ENCODE data around the gene NPSR1. TPM values are rescaled to one million over a fixed set of nuclear protein-coding genes. Genes with fewer than 3 reads are reported as not detected.

The NPSR1 gene
- total and polyA plus RNA-seq, 4 donors, result not detected

DNA sequence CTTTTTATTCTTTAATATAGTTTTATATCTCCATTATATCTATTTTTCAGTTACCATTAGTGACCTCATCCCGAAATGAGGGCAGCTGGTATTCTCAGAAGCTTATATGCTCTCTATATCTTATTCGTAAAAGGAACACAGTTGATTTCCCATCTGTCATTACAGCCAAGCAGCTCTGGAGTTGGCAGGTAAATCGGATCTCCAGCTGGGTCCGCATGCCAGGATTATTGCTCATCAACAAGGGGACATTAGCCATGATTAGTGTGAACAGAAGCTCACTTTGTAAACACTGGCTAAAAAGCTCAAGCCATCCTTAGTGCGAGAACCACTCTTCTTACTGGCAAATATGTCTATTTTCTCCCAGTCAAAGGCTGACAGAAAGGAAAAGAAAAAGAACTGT, 180.3 kb downstream of the NPSR1 start:
- H3K4me1 ChIP-seq (ENCODE audit: control insufficient read depth in 4 of 4, insufficient read depth in 4 of 4, low read length in 3 of 4), result no peaks in the 10 kb centered on the region
- TF ChIP-seq FOXA1 (IDR thresholded peaks at IDR 0.05), result no peak
- WGBS, result 86% methylated on average over 5 of the region's 5 CpGs

GRCh38 chr7:34839645-34840044, 181.6 kb downstream of the NPSR1 start:
- WGBS, result 62% methylated on average over 3 of the region's 3 CpGs
- peaks cover 0 to 3% (median 0%) of the 10 kb centered on the region in 4 donors for H3K27me3 ChIP-seq (ENCODE audit: control insufficient read depth in 4 of 4, insufficient read depth in 4 of 4, low read length in 3 of 4)
- TF ChIP-seq HNF4G (IDR thresholded peaks at IDR 0.05) (no peak), HNF4A (conservative IDR thresholded peaks at IDR 0.05) (no peak), SP1 (IDR thresholded peaks at IDR 0.05) (no peak)
- TF ChIP-seq, protein P1, sequence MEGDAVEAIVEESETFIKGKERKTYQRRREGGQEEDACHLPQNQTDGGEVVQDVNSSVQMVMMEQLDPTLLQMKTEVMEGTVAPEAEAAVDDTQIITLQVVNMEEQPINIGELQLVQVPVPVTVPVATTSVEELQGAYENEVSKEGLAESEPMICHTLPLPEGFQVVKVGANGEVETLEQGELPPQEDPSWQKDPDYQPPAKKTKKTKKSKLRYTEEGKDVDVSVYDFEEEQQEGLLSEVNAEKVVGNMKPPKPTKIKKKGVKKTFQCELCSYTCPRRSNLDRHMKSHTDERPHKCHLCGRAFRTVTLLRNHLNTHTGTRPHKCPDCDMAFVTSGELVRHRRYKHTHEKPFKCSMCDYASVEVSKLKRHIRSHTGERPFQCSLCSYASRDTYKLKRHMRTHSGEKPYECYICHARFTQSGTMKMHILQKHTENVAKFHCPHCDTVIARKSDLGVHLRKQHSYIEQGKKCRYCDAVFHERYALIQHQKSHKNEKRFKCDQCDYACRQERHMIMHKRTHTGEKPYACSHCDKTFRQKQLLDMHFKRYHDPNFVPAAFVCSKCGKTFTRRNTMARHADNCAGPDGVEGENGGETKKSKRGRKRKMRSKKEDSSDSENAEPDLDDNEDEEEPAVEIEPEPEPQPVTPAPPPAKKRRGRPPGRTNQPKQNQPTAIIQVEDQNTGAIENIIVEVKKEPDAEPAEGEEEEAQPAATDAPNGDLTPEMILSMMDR (IDR thresholded peaks at IDR 0.05; ENCODE audit: low read depth, low read length, missing input control), result no peak

More for the DNA sequence above, 180.3 kb downstream of the NPSR1 start:
- Histone ChIP-seq H3K4me3 (ENCODE audit: low read depth in 1 of 3, low read length in 3 of 3) (no peak overlapping the region), H3K27ac (ENCODE audit: low read depth in 1 of 2, low read length in 2 of 2) (no peak overlapping the region), H3K9me3 (ENCODE audit: control insufficient read depth in 4 of 4, low read length in 3 of 4) (peaks cover 0 to 2% (median 0%) of the 10 kb centered on the region in 4 donors), H3K27me3 (ENCODE audit: control insufficient read depth in 4 of 4, insufficient read depth in 4 of 4, low read length in 3 of 4) (peaks cover 0 to 3% (median 0%) of the 10 kb centered on the region in 4 donors), H3K9ac (ENCODE audit: low read depth in 1 of 2, low read length in 2 of 2) (no peak overlapping the region), H3K36me3 (ENCODE audit: control insufficient read depth in 4 of 4, insufficient read depth in 3 of 4, low read depth in 1 of 4, low read length in 3 of 4) (no peaks in the 10 kb centered on the region)
- no peak for DNase-seq (ENCODE audit: low spot score)

DNA sequence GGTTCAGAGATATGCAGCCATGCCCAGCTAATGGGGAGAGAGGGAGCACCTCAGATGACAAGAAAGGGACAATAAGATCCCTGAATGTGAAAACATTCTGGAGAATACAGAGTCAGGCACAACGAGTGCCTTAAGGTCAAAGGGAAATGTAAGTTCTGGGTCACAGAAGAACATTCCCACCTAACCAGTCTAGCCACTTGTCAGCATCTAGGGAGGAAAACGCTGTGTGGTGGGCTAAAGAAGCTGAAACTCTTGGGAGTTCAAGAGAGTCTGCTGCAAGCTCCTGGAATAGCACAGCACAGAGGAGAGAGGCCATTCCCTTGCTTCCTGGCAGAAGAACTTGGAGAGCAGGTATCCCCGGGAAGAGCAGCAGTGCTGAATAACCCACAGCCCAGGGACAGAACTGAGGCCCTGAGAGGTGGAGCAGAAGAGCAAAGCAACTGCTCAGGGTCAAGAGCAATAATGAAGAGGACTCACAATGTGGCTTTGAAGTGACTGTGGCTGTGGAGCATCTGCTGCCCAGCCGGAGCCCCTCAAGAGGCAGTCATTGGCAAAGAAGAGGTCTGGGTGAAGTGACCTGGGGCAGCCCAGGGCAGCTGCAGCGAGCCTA, 182.3 kb downstream of the NPSR1 start:
- TF ChIP-seq FOXA1 (IDR thresholded peaks at IDR 0.05) (no peak), HNF4G (IDR thresholded peaks at IDR 0.05) (no peak), NR2F2 (IDR thresholded peaks at IDR 0.05) (no peak), HNF4A (conservative IDR thresholded peaks at IDR 0.05) (no peak), RAD21 (IDR thresholded peaks at IDR 0.05) (no peak), SP1 (IDR thresholded peaks at IDR 0.05) (no peak), RXRA (IDR thresholded peaks at IDR 0.05) (no peak), EGR1 (IDR thresholded peaks at IDR 0.05; ENCODE audit: low read depth in 2 of 2) (no peak), YY1 (IDR thresholded peaks at IDR 0.05) (no peak), JUND (IDR thresholded peaks at IDR 0.05) (no peak), REST (IDR thresholded peaks at IDR 0.05) (no peak), GABPA (IDR thresholded peaks at IDR 0.05 in 1 of 2, conservative IDR thresholded peaks at IDR 0.05 in 1 of 2) (no peak), TAF1 (conservative IDR thresholded peaks at IDR 0.05) (no peak), FOXA2 (IDR thresholded peaks at IDR 0.05) (no peak)
- TF ChIP-seq, protein P2, sequence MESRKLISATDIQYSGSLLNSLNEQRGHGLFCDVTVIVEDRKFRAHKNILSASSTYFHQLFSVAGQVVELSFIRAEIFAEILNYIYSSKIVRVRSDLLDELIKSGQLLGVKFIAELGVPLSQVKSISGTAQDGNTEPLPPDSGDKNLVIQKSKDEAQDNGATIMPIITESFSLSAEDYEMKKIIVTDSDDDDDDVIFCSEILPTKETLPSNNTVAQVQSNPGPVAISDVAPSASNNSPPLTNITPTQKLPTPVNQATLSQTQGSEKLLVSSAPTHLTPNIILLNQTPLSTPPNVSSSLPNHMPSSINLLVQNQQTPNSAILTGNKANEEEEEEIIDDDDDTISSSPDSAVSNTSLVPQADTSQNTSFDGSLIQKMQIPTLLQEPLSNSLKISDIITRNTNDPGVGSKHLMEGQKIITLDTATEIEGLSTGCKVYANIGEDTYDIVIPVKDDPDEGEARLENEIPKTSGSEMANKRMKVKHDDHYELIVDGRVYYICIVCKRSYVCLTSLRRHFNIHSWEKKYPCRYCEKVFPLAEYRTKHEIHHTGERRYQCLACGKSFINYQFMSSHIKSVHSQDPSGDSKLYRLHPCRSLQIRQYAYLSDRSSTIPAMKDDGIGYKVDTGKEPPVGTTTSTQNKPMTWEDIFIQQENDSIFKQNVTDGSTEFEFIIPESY (IDR thresholded peaks at IDR 0.05), result no peak
- TF ChIP-seq, protein P3, sequence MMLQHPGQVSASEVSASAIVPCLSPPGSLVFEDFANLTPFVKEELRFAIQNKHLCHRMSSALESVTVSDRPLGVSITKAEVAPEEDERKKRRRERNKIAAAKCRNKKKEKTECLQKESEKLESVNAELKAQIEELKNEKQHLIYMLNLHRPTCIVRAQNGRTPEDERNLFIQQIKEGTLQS (IDR thresholded peaks at IDR 0.05), result no peak
- WGBS, result 69% methylated on average over 5 of the region's 5 CpGs
- Histone ChIP-seq H3K4me3 (ENCODE audit: low read depth in 1 of 3, low read length in 3 of 3) (no peak overlapping the region), H3K9me3 (ENCODE audit: control insufficient read depth in 4 of 4, low read length in 3 of 4) (peaks cover 0 to 2% (median 0%) of the 10 kb centered on the region in 4 donors), H3K36me3 (ENCODE audit: control insufficient read depth in 4 of 4, insufficient read depth in 3 of 4, low read depth in 1 of 4, low read length in 3 of 4) (no peaks in the 10 kb centered on the region), H3K9ac (ENCODE audit: low read depth in 1 of 2, low read length in 2 of 2) (no peak overlapping the region), H3K27me3 (ENCODE audit: control insufficient read depth in 4 of 4, insufficient read depth in 4 of 4, low read length in 3 of 4) (peaks cover 0 to 3% (median 0%) of the 10 kb centered on the region in 4 donors), H3K4me1 (ENCODE audit: control insufficient read depth in 4 of 4, insufficient read depth in 4 of 4, low read length in 3 of 4) (no peaks in the 10 kb centered on the region), H3K27ac (ENCODE audit: low read depth in 1 of 2, low read length in 2 of 2) (no peak overlapping the region)
- no peak for DNase-seq (ENCODE audit: low spot score)

More at GRCh38 chr7:34839645-34840044, 181.6 kb downstream of the NPSR1 start:
- DNase-seq (ENCODE audit: low spot score), result no peak
- H3K9me3 ChIP-seq (ENCODE audit: control insufficient read depth in 4 of 4, low read length in 3 of 4), result peaks cover 0 to 2% (median 0%) of the 10 kb centered on the region in 4 donors
- H3K27ac ChIP-seq (ENCODE audit: low read depth in 1 of 2, low read length in 2 of 2), result no peak overlapping the region
- no peaks in the 10 kb centered on the region for H3K4me1 ChIP-seq (ENCODE audit: control insufficient read depth in 4 of 4, insufficient read depth in 4 of 4, low read length in 3 of 4)
- no peak overlapping the region for H3K4me3 ChIP-seq (ENCODE audit: low read depth in 1 of 3, low read length in 3 of 3)
- no peak overlapping the region for H3K9ac ChIP-seq (ENCODE audit: low read depth in 1 of 2, low read length in 2 of 2)
- H3K36me3 ChIP-seq (ENCODE audit: control insufficient read depth in 4 of 4, insufficient read depth in 3 of 4, low read depth in 1 of 4, low read length in 3 of 4), result no peaks in the 10 kb centered on the region
